Choroid plexus epithelial cell (primary cell): Measurements from ENCODE around the gene ODR4.
"Not testable (repeated sequence)": the region's sequence is repeated elsewhere in the genome, so short reads cannot be mapped to it uniquely, and the experiment has no call there.

Source experiments
- DNase-seq: peaks from one replicate; pipeline ENCODE4 v3.0.0-alpha.2; 2010; ENCODE audit warnings: low read depth
- H3K4me3 ChIP-seq: 2 replicates; pipeline ENCODE4 v1.5.1; 2011; ENCODE audit warnings: low read depth, mild to moderate bottlenecking, control low read depth, low read length, moderate library complexity
- TF ChIP-seq, protein P1 (sequence below): conservative IDR thresholded peaks from 2 replicates; pipeline ENCODE4 v1.5.1; 2011; ENCODE audit warnings: low read depth, mild to moderate bottlenecking, control low read depth, inconsistent platforms, low read length, moderate library complexity

ODR4 gene

DNA sequence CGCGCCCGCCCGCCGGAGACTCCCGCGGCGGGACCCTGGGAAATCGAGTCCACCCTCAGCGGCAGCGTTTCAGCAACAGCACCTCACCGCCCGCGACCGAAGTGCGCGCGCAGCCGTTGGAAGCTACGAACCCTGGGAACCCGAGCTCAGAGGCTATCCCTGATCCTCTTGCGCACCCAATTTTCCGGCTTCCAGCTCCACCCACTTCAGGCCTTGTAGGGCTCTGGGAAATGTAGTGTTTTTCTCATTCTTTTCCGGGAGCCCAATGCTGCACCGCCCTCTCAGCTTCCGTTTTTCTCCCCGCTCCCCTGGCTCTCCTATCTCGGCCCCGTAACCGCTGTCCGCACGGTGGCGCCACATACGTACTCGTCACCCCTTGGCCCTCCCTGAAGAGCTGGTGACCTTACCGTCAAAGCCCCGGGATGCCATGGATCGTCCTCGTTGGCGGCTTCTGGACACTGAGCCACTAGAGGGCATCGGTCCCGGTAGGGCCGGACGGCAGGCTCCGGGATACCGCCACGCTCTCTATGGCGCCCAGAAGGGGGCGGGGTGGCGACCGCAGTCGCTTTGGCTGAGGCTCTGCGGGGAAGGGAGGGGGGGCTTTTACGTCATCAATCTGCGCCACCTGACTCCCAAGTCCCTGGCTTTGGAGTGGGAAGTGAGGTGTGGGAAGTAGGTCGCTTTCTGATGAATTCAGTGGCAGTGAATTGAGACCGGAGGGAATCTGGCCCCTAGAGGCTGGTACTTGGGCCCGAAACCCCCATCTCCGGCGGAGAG is at the start of gene ODR4, which contains the start of gene TPR:
ODR4 (plus strand) TSS at position 687 of the 777 bp plus-strand sequence. CDS start 3,948 bp downstream, outside the sequence.
TPR (minus strand) TSS at position 102 of the 777 bp plus-strand sequence. CDS start 225 bp downstream, outside the sequence.
- H3K4me3 ChIP-seq = peak within 1 kb of the TSS; percentile 88
- DNase-seq = peak; percentile 100
- TF ChIP-seq, protein P1, sequence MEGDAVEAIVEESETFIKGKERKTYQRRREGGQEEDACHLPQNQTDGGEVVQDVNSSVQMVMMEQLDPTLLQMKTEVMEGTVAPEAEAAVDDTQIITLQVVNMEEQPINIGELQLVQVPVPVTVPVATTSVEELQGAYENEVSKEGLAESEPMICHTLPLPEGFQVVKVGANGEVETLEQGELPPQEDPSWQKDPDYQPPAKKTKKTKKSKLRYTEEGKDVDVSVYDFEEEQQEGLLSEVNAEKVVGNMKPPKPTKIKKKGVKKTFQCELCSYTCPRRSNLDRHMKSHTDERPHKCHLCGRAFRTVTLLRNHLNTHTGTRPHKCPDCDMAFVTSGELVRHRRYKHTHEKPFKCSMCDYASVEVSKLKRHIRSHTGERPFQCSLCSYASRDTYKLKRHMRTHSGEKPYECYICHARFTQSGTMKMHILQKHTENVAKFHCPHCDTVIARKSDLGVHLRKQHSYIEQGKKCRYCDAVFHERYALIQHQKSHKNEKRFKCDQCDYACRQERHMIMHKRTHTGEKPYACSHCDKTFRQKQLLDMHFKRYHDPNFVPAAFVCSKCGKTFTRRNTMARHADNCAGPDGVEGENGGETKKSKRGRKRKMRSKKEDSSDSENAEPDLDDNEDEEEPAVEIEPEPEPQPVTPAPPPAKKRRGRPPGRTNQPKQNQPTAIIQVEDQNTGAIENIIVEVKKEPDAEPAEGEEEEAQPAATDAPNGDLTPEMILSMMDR = peak; percentile 84

DNA sequence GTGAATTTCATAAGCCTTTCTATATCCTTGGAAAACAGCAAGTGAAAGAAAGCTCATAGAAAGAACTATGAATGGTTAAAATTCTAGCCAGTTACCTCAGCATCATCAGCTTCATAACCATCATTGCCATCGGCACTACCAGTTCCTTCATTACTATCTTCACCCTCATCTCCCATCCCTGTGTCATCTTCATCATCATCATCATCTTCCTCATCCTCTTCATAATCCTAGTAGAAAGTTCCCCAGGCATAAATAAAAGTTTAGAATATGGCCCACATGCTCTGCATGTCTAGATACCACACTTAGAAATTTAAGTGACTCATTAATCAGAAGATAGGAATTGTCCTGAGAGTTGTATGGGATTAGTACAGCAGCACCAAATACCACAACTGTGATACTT is 49.6 kb upstream of the ODR4 start:
- DNase-seq = no peak
- TF ChIP-seq, protein P1 = no peak
- no peak overlapping the region for H3K4me3 ChIP-seq

DNA sequence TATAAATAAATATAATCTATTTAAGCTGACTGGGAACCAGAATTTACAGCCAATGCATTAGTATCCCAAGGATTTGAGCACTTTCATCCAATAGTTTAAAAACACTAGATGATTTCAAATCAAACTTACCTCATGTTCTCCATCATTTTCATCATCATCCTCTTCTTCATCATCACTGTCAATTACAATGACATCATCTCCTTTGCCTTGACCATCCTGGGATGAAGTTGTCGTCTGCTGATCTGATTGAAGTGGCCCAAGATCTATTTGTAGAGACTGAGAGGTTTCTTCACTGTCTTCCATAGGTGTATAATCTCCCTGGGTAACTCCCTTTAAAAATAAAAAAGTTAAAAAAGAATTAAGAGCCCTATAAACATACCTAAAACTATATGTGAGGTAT is 48.3 kb upstream of the ODR4 start:
- TF ChIP-seq, protein P1 = no peak
- no peak overlapping the region for H3K4me3 ChIP-seq
- no peak for DNase-seq

DNA sequence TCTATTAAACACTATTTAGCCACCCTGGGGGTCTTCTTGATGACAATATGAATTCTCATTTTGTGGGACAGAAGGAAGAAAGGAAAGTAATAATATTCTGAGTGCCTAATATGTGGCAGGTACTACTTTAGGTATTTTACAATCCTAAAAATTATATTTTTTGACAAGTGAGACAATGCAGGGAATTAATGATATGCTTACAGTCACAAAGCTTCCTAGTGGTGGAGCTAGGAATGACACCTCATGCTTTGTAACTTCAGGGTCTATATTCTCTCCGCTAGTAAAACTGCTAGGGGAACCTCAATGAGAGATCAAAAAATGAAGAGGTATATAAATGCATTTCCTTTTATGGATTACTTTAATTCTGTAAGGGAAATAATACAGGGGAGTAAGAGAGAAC is 44.9 kb upstream of the ODR4 start:
- no peak overlapping the region for H3K4me3 ChIP-seq
- DNase-seq = peak; percentile 12
- TF ChIP-seq, protein P1 = peak; percentile 41

DNA sequence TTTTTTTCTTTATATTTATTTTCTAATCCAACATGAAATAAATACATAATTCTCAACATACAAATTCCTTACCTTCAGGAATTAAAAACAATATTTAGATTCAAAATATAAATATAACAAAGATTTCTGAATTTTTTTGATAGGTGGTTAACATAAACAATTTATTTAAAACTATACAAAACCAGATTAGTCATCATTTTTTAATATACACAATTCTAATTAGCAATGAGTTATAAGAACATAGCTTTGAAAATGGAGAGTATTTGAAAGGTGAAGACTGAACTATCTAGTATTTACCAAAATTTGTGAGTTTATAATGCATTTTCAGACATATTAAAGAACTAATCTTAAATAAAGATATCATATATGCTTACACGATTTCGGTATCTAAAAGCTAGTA is 38.1 kb upstream of the ODR4 start:
- H3K4me3 ChIP-seq = no peak overlapping the region
- TF ChIP-seq, protein P1 = no peak
- no peak for DNase-seq

DNA sequence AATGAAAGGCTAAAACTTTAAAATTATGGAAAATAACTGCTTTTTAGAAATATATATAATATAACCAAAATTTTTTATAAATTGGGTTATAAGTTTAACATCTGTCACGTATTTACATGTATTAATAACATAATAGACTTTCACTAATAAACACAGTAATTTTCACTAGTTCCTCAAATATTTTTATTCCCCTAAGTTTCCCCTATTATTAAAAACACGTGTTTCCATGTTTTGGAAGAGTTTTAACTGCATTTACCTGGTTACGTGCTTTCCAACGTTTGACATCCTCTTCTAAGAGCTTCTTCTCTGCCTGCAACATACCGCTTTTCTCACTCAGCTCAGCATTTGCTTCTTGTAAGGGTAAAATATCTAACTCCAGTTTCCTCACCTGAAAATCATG is 34.9 kb upstream of the ODR4 start:
- no peak overlapping the region for H3K4me3 ChIP-seq
- no peak for DNase-seq
- TF ChIP-seq, protein P1 = no peak

DNA sequence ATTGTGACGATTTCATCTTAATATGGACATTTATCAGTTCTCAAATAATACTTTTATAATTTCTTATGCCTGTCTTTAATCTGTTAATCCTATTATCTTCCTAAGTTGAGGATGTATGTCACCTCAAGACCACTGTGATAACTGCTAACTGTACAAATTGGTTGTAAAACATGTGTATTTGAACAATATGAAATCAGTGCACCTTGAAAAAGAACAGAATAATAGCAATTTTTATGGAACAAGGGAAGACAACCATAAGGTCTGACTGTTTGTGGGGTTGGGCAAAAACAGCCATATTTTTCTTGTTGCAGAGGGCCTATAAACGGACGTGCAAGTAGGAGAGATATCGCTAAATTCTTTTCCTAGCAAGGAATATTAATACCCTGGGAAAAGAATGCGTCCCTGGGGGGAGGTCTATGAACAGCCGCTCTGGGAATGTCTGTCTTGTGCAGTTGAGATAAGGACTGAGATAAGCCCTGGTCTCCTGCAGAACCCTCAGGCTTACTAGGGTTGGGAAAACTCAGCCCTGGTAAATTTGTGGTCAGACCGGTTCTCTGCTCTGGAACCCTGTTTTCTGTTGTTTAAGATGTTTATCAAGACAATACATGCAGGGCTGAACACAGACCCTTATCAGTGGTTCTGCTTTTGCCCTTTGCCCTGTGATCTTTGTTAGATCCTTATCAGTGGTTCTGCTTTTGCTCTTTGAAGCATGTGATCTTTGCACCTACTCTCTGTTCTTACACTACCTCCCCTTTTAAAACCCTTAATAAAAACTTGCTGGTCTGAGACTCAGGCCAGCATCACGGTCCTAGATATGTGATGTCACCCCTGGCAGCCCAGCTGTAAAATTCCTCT is 27.6 kb upstream of the ODR4 start:
- DNase-seq = peak; percentile 16
- not testable (repeated sequence) for H3K4me3 ChIP-seq
